ENCODE data around the gene PTGES. TPM values are rescaled to one million over a fixed set of nuclear protein-coding genes. Genes with fewer than 3 reads are reported as not detected.

PTGES gene
- total and polyA plus RNA-seq, 9 of the 15 experiments (the other 6 are each of a cell fraction or from before 2014, with no cell fraction given): 0.13 TPM; not detected in 8

GRCh38 chr9:129716091-129716490 lies 36.8 kb downstream of the PTGES start (continued):
- TF ChIP-seq MLLT1 (IDR thresholded peaks at IDR 0.05) (no peak), ZBTB1 (CRISPR knock-in tag; IDR thresholded peaks at IDR 0.05; ENCODE audit: borderline replicate concordance, low read depth) (no peak), TOE1 (IDR thresholded peaks at IDR 0.05; ENCODE audit: borderline replicate concordance) (no peak), TOE1 (CRISPR knock-in tag; IDR thresholded peaks at IDR 0.05; ENCODE audit: borderline replicate concordance, low read depth) (no peak), PHB2 (IDR thresholded peaks at IDR 0.05; ENCODE audit: low read depth) (no peak), CREB3L1 (IDR thresholded peaks at IDR 0.05; ENCODE audit: borderline replicate concordance, low read depth) (no peak), HIVEP1 (CRISPR knock-in tag; IDR thresholded peaks at IDR 0.05) (no peak), CHD4 (IDR thresholded peaks at IDR 0.05; ENCODE audit: insufficient read depth, insufficient replicate concordance, low read depth, low read length, poor library complexity, severe bottlenecking) (no peak), KAT2B (IDR thresholded peaks at IDR 0.05; ENCODE audit: low read depth, low read length) (no peak), HNRNPUL1 (IDR thresholded peaks at IDR 0.05; ENCODE audit: low read length) (no peak)
